ENCODE data around the gene ANXA2R. TPM values are rescaled to one million over a fixed set of nuclear protein-coding genes. Genes with fewer than 3 reads are reported as not detected.

ANXA2R gene
- total and polyA plus RNA-seq, 2 experiments from 2014 or later: 0.56 to 1.2 TPM

- in situ Hi-C loops (cut with MboI): no loop called here
- H3K4me2 ChIP-seq (ENCODE audit: unreplicated experiment): peak overlapping the region; percentile 64
- WGBS, 2 experiments (ENCODE audit: low coverage in 1 of 2, low lambda C conversion rate in 2 of 2, missing lambda C conversion rate in 2 of 2): 39 to 41% methylated on average over 10 of the region's 10 CpGs
Observed at GRCh38 chr5:42995360-42995751, 44.8 kb downstream of the ANXA2R start.

GRCh38 chr5:42994555-42995359 is 45.4 kb downstream of the ANXA2R start:
- Histone ChIP-seq H3K27me3 (replicated peaks; ENCODE audit: insufficient read depth) (no peaks in the 10 kb centered on the region), H4K20me1 (ENCODE audit: insufficient read depth) (no peaks in the 10 kb centered on the region), H3K4me3 (peak overlapping the region; percentile 71), H3K79me2 (ENCODE audit: insufficient read depth) (no peaks in the 10 kb centered on the region), H3K9ac (peak overlapping the region; percentile 85), H3K9me3 (ENCODE audit: low read depth) (no peaks in the 10 kb centered on the region), H2AFZ (peak overlapping the region; percentile 89), H3K36me3 (ENCODE audit: low read depth) (no peaks in the 10 kb centered on the region), H3K4me1 (ENCODE audit: insufficient read depth) (no peaks in the 10 kb centered on the region), H3K9me2 (ENCODE audit: insufficient read depth) (no peaks in the 10 kb centered on the region), H3K4me2 (ENCODE audit: unreplicated experiment) (peak overlapping the region; percentile 64), H3F3A (ENCODE audit: insufficient read depth) (peaks cover 24% of the 10 kb centered on the region), H3K27ac (peak overlapping the region; percentile 88)
- DNase-seq: peak; percentile 93
- WGBS, 2 experiments (ENCODE audit: low coverage in 1 of 2, low lambda C conversion rate in 2 of 2, missing lambda C conversion rate in 2 of 2): 9% methylated on average over 52 of the region's 52 CpGs
- in situ Hi-C loops (cut with MboI): no loop called here
- TF ChIP-seq EZH2 (IDR thresholded peaks at IDR 0.05; ENCODE audit: insufficient read depth, poor library complexity, severe bottlenecking): no peak
- TF ChIP-seq EZH2phosphoT487 (IDR thresholded peaks at IDR 0.05; ENCODE audit: insufficient read depth, low read depth): no peak

More at GRCh38 chr5:42995360-42995751, 44.8 kb downstream of the ANXA2R start:
- H3K27ac ChIP-seq: peak overlapping the region; percentile 88
- no peaks in the 10 kb centered on the region for H3K9me3 ChIP-seq (ENCODE audit: low read depth)
- no peaks in the 10 kb centered on the region for H3K79me2 ChIP-seq (ENCODE audit: insufficient read depth)
- no peaks in the 10 kb centered on the region for H4K20me1 ChIP-seq (ENCODE audit: insufficient read depth)
- H3K36me3 ChIP-seq (ENCODE audit: low read depth): no peaks in the 10 kb centered on the region
- H3K4me1 ChIP-seq (ENCODE audit: insufficient read depth): no peaks in the 10 kb centered on the region
- peak overlapping the region; percentile 85 for H3K9ac ChIP-seq
- H3K9me2 ChIP-seq (ENCODE audit: insufficient read depth): no peaks in the 10 kb centered on the region
- no peaks in the 10 kb centered on the region for H3K27me3 ChIP-seq (replicated peaks; ENCODE audit: insufficient read depth)
- H3F3A ChIP-seq (ENCODE audit: insufficient read depth): peaks cover 24% of the 10 kb centered on the region
- H3K4me3 ChIP-seq: peak overlapping the region; percentile 71
- DNase-seq: peak; percentile 20
- H2AFZ ChIP-seq: peak overlapping the region; percentile 89
- TF ChIP-seq EZH2phosphoT487 (IDR thresholded peaks at IDR 0.05; ENCODE audit: insufficient read depth, low read depth) (no peak), EZH2 (IDR thresholded peaks at IDR 0.05; ENCODE audit: insufficient read depth, poor library complexity, severe bottlenecking) (no peak)

GRCh38 chr5:42994246-42994554 is 45.9 kb downstream of the ANXA2R start:
- H3K27me3 ChIP-seq (replicated peaks; ENCODE audit: insufficient read depth): no peaks in the 10 kb centered on the region
- peak overlapping the region; percentile 88 for H3K27ac ChIP-seq
- H4K20me1 ChIP-seq (ENCODE audit: insufficient read depth): no peaks in the 10 kb centered on the region
- H3K79me2 ChIP-seq (ENCODE audit: insufficient read depth): no peaks in the 10 kb centered on the region
- no peaks in the 10 kb centered on the region for H3K9me3 ChIP-seq (ENCODE audit: low read depth)
- peak overlapping the region; percentile 64 for H3K4me2 ChIP-seq (ENCODE audit: unreplicated experiment)
- DNase-seq: peak; percentile 19
- in situ Hi-C loops (cut with MboI): no loop called here
- no peaks in the 10 kb centered on the region for H3K36me3 ChIP-seq (ENCODE audit: low read depth)
- WGBS, 2 experiments (ENCODE audit: low coverage in 1 of 2, low lambda C conversion rate in 2 of 2, missing lambda C conversion rate in 2 of 2): 55 to 60% methylated on average over 6 of the region's 6 CpGs
- H3K9ac ChIP-seq: peak overlapping the region; percentile 85
- no peaks in the 10 kb centered on the region for H3K9me2 ChIP-seq (ENCODE audit: insufficient read depth)
- H3K4me1 ChIP-seq (ENCODE audit: insufficient read depth): no peaks in the 10 kb centered on the region
- H3K4me3 ChIP-seq: peak overlapping the region; percentile 71
- peak overlapping the region; percentile 89 for H2AFZ ChIP-seq
- H3F3A ChIP-seq (ENCODE audit: insufficient read depth): peaks cover 24% of the 10 kb centered on the region
- TF ChIP-seq EZH2 (IDR thresholded peaks at IDR 0.05; ENCODE audit: insufficient read depth, poor library complexity, severe bottlenecking): no peak
- no peak for TF ChIP-seq EZH2phosphoT487 (IDR thresholded peaks at IDR 0.05; ENCODE audit: insufficient read depth, low read depth)

DNA sequence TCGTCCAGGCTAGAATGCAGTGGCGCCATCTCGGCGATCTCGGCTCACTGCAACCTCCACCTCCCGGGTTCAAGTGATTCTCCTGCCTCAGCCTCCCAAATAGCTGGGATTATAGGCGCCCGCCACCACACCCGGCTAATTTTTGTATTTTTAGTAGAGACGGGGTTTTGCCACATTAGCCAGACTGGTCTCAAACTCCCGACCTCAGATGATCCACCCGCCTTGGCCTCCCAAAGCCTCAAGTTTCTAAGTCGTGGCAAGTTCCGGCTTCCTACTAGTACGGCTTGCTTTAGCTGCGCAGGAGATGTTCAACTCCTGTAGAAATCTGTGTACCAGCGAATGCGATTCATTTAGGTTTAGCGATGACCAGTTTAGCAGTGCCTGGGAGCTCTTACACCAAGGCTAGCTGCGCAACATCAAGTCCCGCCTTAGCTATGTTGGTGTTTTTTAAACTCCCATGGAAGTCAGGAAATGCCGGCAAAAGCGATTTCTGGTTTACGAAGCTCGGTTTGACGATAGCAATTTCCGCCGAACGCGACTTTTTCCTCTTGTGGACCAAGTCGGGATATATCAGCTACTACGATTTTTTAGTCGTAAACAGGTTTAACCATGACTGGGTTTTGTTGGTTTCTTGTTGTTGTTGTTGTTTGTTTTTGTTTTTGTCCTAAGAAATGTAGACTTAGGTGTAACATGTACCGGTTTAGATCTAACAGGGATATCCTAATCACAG is 46.4 kb downstream of the ANXA2R start:
- peak overlapping the region; percentile 71 for H3K4me3 ChIP-seq
- H3K4me2 ChIP-seq (ENCODE audit: unreplicated experiment): peak overlapping the region; percentile 64
- H3F3A ChIP-seq (ENCODE audit: insufficient read depth): peaks cover 24% of the 10 kb centered on the region
- H3K79me2 ChIP-seq (ENCODE audit: insufficient read depth): no peaks in the 10 kb centered on the region
- H3K9me3 ChIP-seq (ENCODE audit: low read depth): no peaks in the 10 kb centered on the region
- peak overlapping the region; percentile 88 for H3K27ac ChIP-seq
- no peaks in the 10 kb centered on the region for H3K36me3 ChIP-seq (ENCODE audit: low read depth)
- TF ChIP-seq EZH2 (IDR thresholded peaks at IDR 0.05; ENCODE audit: insufficient read depth, poor library complexity, severe bottlenecking) (no peak), EZH2phosphoT487 (IDR thresholded peaks at IDR 0.05; ENCODE audit: insufficient read depth, low read depth) (no peak)
- 27 to 29% methylated on average over 34 of the region's 34 CpGs for WGBS, 2 experiments (ENCODE audit: low coverage in 1 of 2, low lambda C conversion rate in 2 of 2, missing lambda C conversion rate in 2 of 2)
- no peaks in the 10 kb centered on the region for H3K27me3 ChIP-seq (replicated peaks; ENCODE audit: insufficient read depth)
- peak overlapping the region; percentile 89 for H2AFZ ChIP-seq
- H3K9ac ChIP-seq: peak overlapping the region; percentile 85
- no peaks in the 10 kb centered on the region for H3K9me2 ChIP-seq (ENCODE audit: insufficient read depth)
- DNase-seq: peak; percentile 48
- in situ Hi-C loops (cut with MboI): no loop called here
- no peaks in the 10 kb centered on the region for H3K4me1 ChIP-seq (ENCODE audit: insufficient read depth)
- no peaks in the 10 kb centered on the region for H4K20me1 ChIP-seq (ENCODE audit: insufficient read depth)
